WTC11 (cell line): Measurements from ENCODE around the gene KDM1B. TPM values are rescaled to one million over a fixed set of nuclear protein-coding genes. Genes with fewer than 3 reads are reported as not detected.

Source experiments
- ATAC-seq: fragments of 200-7000 bp; cut with Tn5 transposase; 2 replicates; pipeline ENCODE4 v1.10.0; 2021; ENCODE audit warnings: mild to moderate bottlenecking, moderate library complexity
- CTCF ChIA-PET: fragments of 300-600 bp; sonication (Branson Sonifier 250); formaldehyde crosslinking; loops from one replicate; lab custom pipeline; 2021; ENCODE audit warnings: antibody characterized with exemption; lab: Charles Lee
- POLR2A ChIA-PET: fragments of 350-600 bp; sonication (Branson Sonifier 250); formaldehyde crosslinking; loops from one replicate; lab custom pipeline; 2021; ENCODE audit warnings: antibody characterized with exemption; lab: Charles Lee
- DNase-seq: peaks from one replicate; pipeline ENCODE4 v3.0.0; 2021; ENCODE audit warnings: low spot score
- H3K27ac Mint-ChIP-seq: 2 replicates; pipeline ENCODE4 v1.8.0; 2021; ENCODE audit warnings: mixed read lengths
- H3K27me3 Mint-ChIP-seq: 2 replicates; pipeline ENCODE4 v1.8.0; 2021; ENCODE audit warnings: low read depth, mild to moderate bottlenecking, moderate library complexity, mixed read lengths
- H3K36me3 Mint-ChIP-seq: 2 replicates; pipeline ENCODE4 v1.8.0; 2021; ENCODE audit warnings: mixed read lengths
- H3K4me1 Mint-ChIP-seq: 2 replicates; pipeline ENCODE4 v1.8.0; 2022; ENCODE audit warnings: mixed read lengths
- H3K4me3 Mint-ChIP-seq: 2 replicates; pipeline ENCODE4 v1.8.0; 2021; ENCODE audit warnings: mild to moderate bottlenecking, moderate library complexity, mixed read lengths
- H3K9me3 Mint-ChIP-seq: 2 replicates; pipeline ENCODE4 v1.8.0; 2021; ENCODE audit warnings: mixed read lengths
- ARID4B ChIP-seq: sonication (generic); formaldehyde crosslinking; IDR thresholded peaks from 2 replicates; pipeline ENCODE4 v1.8.0; 2023; ENCODE audit warnings: missing genetic modification reagents, mild to moderate bottlenecking, borderline replicate concordance
- CBFB ChIP-seq: sonication (generic); formaldehyde crosslinking; IDR thresholded peaks from 2 replicates; pipeline ENCODE4 v1.8.1; 2022; ENCODE audit warnings: mild to moderate bottlenecking, low read depth, missing genetic modification reagents
- E2F5 ChIP-seq: sonication (generic); formaldehyde crosslinking; IDR thresholded peaks from 2 replicates; pipeline ENCODE4 v1.8.1; 2022; ENCODE audit warnings: mild to moderate bottlenecking, moderate library complexity, missing genetic modification reagents
- ERG ChIP-seq: fragments of 250-450 bp; sonication (Bioruptor Pico); IDR thresholded peaks from 2 replicates; pipeline ENCODE4 v1.8.0; 2021; ENCODE audit warnings: mild to moderate bottlenecking
- IRF2 ChIP-seq: sonication (generic); formaldehyde crosslinking; IDR thresholded peaks from 2 replicates; pipeline ENCODE4 v1.8.0; 2022; ENCODE audit warnings: low read depth, missing genetic modification reagents, borderline replicate concordance
- KAT7 ChIP-seq: sonication (generic); formaldehyde crosslinking; IDR thresholded peaks from 2 replicates; pipeline ENCODE4 v1.8.1; 2023; ENCODE audit warnings: missing genetic modification reagents, mild to moderate bottlenecking, borderline replicate concordance
- MAX ChIP-seq: sonication (generic); formaldehyde crosslinking; IDR thresholded peaks from 2 replicates; pipeline ENCODE4 v1.8.0; 2022; ENCODE audit warnings: mild to moderate bottlenecking, missing genetic modification reagents
- NFYB ChIP-seq: sonication (generic); formaldehyde crosslinking; conservative IDR thresholded peaks from 2 replicates; pipeline ENCODE4 v1.8.0; 2022; ENCODE audit warnings: low read depth, missing genetic modification reagents
- NR1H2 ChIP-seq: sonication (generic); formaldehyde crosslinking; IDR thresholded peaks from 2 replicates; pipeline ENCODE4 v1.9.0; 2021; ENCODE audit warnings: mild to moderate bottlenecking, moderate library complexity, missing genetic modification reagents
- PREB ChIP-seq: sonication (generic); formaldehyde crosslinking; IDR thresholded peaks from 2 replicates; pipeline ENCODE4 v1.8.1; 2022; ENCODE audit warnings: mild to moderate bottlenecking, missing genetic modification reagents, moderate library complexity, borderline replicate concordance
- RELA ChIP-seq: sonication (generic); formaldehyde crosslinking; IDR thresholded peaks from 2 replicates; pipeline ENCODE4 v1.8.1; 2022; ENCODE audit warnings: missing genetic modification reagents, mild to moderate bottlenecking, borderline replicate concordance
- TEAD4 ChIP-seq: sonication (generic); formaldehyde crosslinking; IDR thresholded peaks from 2 replicates; pipeline ENCODE4 v1.8.0; 2022; ENCODE audit warnings: mild to moderate bottlenecking, missing genetic modification reagents
- USF1 ChIP-seq: sonication (generic); formaldehyde crosslinking; IDR thresholded peaks from 2 replicates; pipeline ENCODE4 v1.8.0; 2022; ENCODE audit warnings: mild to moderate bottlenecking, missing genetic modification reagents
- ZBTB21 ChIP-seq: sonication (generic); formaldehyde crosslinking; IDR thresholded peaks from 2 replicates; pipeline ENCODE4 v1.8.1; 2023; ENCODE audit warnings: mild to moderate bottlenecking, missing genetic modification reagents, borderline replicate concordance
- ZBTB43 ChIP-seq: sonication (generic); formaldehyde crosslinking; IDR thresholded peaks from 2 replicates; pipeline ENCODE4 v1.8.1; 2023; ENCODE audit warnings: mild to moderate bottlenecking, missing genetic modification reagents
- ZNF425 ChIP-seq: fragments of 250-450 bp; sonication (Bioruptor Pico); conservative IDR thresholded peaks from 2 replicates; pipeline ENCODE4 v1.9.0; 2021; ENCODE audit warnings: mild to moderate bottlenecking
- total RNA-seq: library from RNA; stranded (reverse); gene quantifications from 3 replicates; pipeline ENCODE4 v1.2.3, GENCODE V29; 2021
- TF ChIP-seq, protein P1 (sequence below): fragments of 250-450 bp; sonication (Bioruptor Pico); IDR thresholded peaks from 2 replicates; pipeline ENCODE4 v1.9.0; 2021; ENCODE audit warnings: moderate library complexity, mild to moderate bottlenecking, inconsistent platforms, borderline replicate concordance
- TF ChIP-seq, protein P2 (sequence below): sonication (generic); formaldehyde crosslinking; IDR thresholded peaks from 2 replicates; pipeline ENCODE4 v1.8.1; 2022; ENCODE audit warnings: missing genetic modification reagents, borderline replicate concordance

Gene KDM1B
- total RNA-seq, 1 experiment from 2014 or later = 6.7 TPM

- ATAC-seq = no peak
- peaks cover 24% of the 10 kb centered on the region for H3K4me1 Mint-ChIP-seq
- H3K4me3 Mint-ChIP-seq = no peak overlapping the region
- DNase-seq = no peak
- H3K9me3 Mint-ChIP-seq = no peaks in the 10 kb centered on the region
- H3K36me3 Mint-ChIP-seq = peaks cover 19% of the 10 kb centered on the region
- CTCF ChIA-PET = interaction anchor here (0.6 to 1.7 kb wide), 3 partner anchors 19 to 38 kb away, joined by 3 to 4 read pairs (median 4); no protein-coding TSS in a partner anchor
- H3K27me3 Mint-ChIP-seq = no peaks in the 10 kb centered on the region
- POLR2A ChIA-PET = no interaction called here
- TF ChIP-seq CBFB (no peak), MAX (no peak), IRF2 (CRISPR knock-in tag) (no peak), USF1 (CRISPR knock-in tag) (no peak), ERG (no peak), ZNF425 (no peak), ZBTB21 (no peak), ARID4B (CRISPR knock-in tag) (no peak), NFYB (CRISPR knock-in tag) (no peak), NR1H2 (CRISPR knock-in tag) (no peak), PREB (no peak), ZBTB43 (CRISPR knock-in tag) (no peak)
- no peak overlapping the region for H3K27ac Mint-ChIP-seq
Measured at GRCh38 chr6:18266523-18266912, 111.3 kb downstream of the KDM1B start.

DNA sequence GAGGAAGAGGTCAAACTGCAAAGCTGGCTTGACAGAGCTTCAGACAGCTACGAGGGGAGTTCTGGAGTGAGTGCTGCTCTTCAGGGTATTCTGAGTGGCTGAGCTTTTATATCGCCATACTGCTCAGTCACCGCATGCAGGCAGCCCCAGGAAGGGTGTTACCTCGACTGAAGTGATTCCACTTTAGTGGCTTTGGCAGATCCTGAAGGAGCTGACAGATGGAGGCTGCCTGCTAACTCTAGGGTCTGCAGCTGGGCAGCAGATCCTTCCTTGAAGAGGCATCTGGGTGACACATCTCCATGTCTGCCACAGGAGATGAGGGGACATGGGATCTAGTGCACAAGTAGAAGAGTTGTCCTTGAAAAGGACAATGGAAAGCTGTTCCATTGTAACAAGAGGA lies 112.8 kb downstream of the KDM1B start:
- POLR2A ChIA-PET = no interaction called here
- CTCF ChIA-PET = no interaction called here
- no peak for ATAC-seq
- TF ChIP-seq IRF2 (CRISPR knock-in tag) (no peak), KAT7 (CRISPR knock-in tag) (no peak), E2F5 (CRISPR knock-in tag) (no peak), RELA (CRISPR knock-in tag) (no peak), TEAD4 (no peak)
- TF ChIP-seq, protein P1, sequence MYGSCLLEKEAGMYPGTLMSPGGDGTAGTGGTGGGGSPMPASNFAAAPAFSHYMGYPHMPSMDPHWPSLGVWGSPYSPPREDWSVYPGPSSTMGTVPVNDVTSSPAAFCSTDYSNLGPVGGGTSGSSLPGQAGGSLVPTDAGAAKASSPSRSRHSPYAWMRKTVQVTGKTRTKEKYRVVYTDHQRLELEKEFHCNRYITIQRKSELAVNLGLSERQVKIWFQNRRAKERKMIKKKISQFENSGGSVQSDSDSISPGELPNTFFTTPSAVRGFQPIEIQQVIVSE (CRISPR knock-in tag) = no peak
- TF ChIP-seq, protein P2, sequence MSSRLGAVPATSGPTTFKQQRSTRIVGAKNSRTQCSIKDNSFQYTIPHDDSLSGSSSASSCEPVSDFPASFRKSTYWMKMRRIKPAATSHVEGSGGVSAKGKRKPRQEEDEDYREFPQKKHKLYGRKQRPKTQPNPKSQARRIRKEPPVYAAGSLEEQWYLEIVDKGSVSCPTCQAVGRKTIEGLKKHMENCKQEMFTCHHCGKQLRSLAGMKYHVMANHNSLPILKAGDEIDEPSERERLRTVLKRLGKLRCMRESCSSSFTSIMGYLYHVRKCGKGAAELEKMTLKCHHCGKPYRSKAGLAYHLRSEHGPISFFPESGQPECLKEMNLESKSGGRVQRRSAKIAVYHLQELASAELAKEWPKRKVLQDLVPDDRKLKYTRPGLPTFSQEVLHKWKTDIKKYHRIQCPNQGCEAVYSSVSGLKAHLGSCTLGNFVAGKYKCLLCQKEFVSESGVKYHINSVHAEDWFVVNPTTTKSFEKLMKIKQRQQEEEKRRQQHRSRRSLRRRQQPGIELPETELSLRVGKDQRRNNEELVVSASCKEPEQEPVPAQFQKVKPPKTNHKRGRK (CRISPR knock-in tag) = no peak

More for the DNA sequence above, 112.8 kb downstream of the KDM1B start:
- Mint-ChIP-seq H3K4me1 (peaks cover 10% of the 10 kb centered on the region), H3K36me3 (peaks cover 8% of the 10 kb centered on the region), H3K27me3 (no peaks in the 10 kb centered on the region), H3K4me3 (no peak overlapping the region), H3K9me3 (peaks cover 5% of the 10 kb centered on the region; the same call in 1 of the 2 replicates), H3K27ac (no peak overlapping the region)
- DNase-seq = no peak
